ENCODE measurements around the gene EOLA2.
A peak's percentile ranks its signal among the peaks of the same experiment; 100 is the strongest.
"Not testable (repeated sequence)": the region's sequence is repeated elsewhere in the genome, so short reads cannot be mapped to it uniquely, and the experiment has no call there.

The EOLA2 gene

DNA sequence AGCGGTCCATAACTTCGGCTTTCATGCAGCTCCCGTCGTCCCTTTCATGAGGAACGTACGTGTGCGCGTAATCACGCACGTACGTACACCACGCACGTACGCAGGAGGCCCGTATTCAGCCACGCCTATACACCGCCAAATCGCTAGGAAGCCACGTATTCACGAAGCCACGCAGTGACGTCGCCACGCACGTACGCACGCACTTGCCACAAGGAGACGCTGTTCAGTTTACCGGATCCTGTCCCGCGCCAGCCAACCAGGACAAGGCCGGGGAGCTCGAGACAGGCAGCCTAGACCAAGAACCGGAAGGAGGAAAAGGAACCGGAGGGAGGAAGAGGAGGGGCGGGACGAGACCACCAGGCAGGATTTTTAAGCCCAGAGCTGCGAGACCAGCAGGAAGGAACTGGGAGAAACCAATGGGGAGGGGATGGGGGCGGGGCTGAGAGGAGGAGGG, at the start of gene EOLA2:
Gene EOLA2 (minus strand): TSS at position 65 of the 454 bp plus-strand sequence. CDS start 4,617 bp downstream, outside the sequence.
- FAIRE-seq: no peak
- DNase-seq (ENCODE audit: insufficient read length, low spot score): no peak

DNA sequence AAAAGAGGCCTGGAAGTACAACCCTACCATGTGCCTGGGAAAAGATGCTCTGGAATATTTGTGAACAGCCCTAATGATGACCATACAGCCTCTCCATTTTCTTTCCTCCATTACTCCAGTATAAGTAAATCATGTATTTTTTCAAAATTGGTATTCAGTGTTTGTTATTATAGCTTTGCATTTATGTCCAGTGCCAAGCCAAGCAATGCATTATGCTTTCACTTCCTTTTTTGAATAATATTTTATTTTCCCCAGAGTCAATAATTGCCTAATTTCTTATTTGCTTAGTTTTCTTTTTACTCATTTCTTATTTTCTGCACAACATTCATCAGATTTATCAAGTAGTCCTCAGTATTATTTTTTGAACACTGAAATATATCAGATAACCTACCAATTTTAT, 49.3 kb upstream of the EOLA2 start:
- no peak for DNase-seq (ENCODE audit: insufficient read length, low spot score)

DNA sequence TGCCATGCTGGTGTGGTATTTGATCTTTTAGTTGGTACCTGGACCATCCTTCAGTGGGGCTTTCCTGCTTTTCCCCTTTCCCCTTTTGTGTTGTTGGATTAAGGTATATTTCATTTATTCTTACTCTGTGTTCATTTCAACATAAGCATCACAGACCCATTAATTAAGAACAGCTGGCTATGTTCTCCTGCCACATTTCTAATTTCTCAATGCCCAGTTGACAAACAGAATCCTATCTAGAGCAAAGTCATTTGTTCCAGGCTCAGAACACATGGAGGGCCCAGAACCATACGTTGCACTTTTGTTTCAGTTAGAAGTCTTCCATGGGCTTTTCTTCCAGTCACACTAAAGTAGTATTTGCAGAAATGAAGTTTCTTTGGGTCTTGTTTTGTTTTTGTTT, 46.1 kb upstream of the EOLA2 start:
- FAIRE-seq (peak; percentile 81), DNase-seq (ENCODE audit: insufficient read length, low spot score) (no peak)

More for the DNA sequence above, 49.3 kb upstream of the EOLA2 start:
- peak; percentile 79 for FAIRE-seq

DNA sequence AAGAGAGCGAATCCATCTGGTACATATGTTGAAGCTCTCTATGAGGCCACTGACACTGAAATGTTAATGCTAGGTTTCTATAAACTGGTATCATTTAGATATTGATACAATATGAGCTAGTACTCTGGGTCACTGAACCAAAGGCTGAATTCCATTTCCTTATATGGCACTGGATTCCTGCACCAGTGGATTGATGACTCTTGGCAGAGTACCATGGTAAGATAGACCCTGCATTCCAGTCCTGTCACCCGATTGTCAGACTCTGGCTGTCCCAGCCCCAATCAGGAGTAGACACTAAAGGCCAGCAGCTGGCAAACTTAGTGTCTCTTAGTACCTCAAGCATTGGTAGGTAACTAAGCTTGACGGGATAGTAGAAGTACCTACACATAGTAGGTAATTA, 44.0 kb upstream of the EOLA2 start:
- FAIRE-seq (no peak), DNase-seq (ENCODE audit: insufficient read length, low spot score) (no peak)

DNA sequence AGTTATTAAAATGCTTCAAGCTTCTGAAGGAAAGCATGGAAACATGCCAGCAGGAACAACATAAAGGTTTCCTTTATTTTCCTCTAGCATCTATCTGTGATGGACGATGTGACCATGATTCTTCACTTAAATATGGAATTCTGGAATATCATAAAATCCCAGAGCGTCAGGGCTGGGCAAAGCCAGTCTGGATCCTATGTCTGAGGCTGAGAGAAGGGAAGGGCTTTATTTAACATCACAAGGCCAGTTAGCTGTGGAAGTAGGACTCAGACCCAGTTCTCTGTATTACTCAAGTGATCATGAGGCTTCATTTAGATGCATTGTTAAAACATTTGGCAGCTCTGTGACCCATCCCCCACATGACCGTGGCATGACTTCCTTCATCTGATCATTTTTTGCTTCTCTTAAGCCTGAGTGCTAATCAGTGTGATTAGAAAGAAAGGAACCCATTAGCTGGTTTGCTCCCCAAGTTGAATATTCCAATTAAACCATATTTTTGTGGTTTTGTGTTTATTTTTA, 40.9 kb upstream of the EOLA2 start:
- FAIRE-seq (no peak), DNase-seq (ENCODE audit: insufficient read length, low spot score) (no peak)

DNA sequence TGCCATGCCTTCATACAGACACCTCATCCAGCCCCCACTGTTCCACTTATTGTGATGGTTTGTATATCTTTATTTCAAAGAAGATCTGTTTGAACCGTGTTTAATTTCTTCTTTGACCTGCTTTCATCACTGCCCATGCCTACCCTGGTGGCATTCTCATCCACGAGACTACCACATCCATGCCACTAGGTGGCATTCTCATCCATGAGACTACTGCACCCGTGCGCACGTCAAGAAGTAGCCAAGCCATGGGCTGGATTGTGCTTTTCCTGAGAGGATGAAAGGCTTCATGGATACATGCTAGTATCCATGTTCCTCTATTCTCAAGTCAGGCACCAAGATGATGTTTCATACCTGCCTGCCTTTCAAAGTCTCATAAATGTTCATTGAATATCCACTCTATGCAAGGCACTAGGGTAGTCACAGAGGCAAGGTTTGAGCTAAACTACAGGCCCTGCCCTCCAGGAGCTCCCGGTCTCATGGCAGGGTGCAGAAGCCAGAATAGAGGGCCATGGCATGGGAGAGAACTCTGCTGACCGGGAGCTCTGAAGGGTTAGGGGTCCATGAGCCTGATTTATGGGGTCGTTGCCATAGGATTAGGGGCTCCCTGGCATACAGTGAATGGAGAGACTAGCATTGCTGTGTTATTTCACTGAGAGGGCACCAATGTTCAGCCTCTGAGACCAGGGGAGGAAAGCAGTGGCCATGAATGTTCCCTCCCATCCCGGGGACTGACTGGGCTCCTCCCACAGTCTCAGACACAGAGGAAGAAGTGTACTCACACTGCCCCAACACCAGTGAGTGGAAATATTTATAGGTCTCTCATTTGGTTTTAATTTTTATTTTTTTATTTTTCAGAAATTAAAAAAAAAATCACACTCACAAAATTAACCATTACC, 24.8 kb upstream of the EOLA2 start:
- FAIRE-seq (peak; percentile 80), DNase-seq (ENCODE audit: insufficient read length, low spot score) (no peak)

DNA sequence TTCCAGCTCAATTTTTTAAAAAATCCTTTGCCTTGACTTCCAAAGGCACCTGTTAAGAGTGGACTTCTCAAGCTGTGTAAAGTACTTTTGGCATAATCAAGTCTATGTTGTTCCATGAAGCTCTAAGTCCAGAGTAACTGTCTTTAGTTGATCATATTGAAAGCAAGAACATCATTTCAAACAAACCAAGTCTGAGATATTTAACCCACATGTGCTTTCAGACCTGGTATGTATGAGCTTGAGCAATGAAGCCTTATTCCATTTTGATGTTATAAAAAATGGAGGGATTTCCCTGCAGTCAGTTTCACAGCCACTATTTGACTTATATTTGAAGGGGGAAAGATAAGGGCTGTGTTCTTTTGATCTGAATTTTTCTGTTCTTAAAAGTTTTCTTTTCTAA, 23.7 kb upstream of the EOLA2 start:
- FAIRE-seq: no peak

DNA sequence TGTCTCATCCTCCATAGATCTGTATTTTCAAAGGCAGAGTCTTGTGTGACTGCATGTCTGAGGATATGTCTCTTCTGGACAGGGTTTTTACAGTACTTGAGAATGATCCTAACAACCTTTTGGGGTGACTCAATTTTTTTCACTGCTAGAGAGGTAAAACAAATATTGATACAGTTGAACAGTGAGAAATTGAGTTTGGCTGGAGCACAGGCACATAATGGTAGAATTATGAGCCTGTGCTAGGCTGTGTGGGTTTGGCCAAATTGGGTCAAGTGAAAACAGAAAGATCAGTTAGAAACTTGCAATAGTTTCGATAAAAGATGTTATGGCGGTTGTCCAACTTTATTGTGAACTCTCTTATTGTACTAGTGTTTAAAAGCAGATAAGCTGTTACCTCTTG, 23.3 kb upstream of the EOLA2 start:
- no peak for DNase-seq (ENCODE audit: insufficient read length, low spot score)
- FAIRE-seq: no peak

More for the DNA sequence above, 23.7 kb upstream of the EOLA2 start:
- no peak for DNase-seq (ENCODE audit: insufficient read length, low spot score)

DNA sequence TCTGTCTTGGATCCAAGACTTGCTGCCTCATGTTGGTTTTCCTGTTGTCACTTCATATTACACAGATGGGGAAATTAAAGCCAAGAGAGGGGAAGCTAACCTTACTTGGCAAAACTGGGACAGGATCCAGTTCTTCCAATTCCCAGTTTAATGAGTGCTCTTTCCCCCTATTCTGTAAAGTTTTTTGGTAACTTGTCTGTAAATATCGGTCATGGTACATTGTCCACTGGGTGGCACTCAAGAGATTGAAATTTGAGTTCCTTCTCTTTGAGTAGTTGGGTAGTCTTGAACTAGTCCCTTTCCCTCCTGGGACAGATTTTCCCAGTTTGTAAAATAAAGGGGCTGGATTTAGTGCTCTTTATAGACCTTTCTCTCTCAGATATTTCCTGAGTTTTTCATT, 12.4 kb upstream of the EOLA2 start:
- DNase-seq (ENCODE audit: insufficient read length, low spot score) (no peak), FAIRE-seq (peak; percentile 66)

DNA sequence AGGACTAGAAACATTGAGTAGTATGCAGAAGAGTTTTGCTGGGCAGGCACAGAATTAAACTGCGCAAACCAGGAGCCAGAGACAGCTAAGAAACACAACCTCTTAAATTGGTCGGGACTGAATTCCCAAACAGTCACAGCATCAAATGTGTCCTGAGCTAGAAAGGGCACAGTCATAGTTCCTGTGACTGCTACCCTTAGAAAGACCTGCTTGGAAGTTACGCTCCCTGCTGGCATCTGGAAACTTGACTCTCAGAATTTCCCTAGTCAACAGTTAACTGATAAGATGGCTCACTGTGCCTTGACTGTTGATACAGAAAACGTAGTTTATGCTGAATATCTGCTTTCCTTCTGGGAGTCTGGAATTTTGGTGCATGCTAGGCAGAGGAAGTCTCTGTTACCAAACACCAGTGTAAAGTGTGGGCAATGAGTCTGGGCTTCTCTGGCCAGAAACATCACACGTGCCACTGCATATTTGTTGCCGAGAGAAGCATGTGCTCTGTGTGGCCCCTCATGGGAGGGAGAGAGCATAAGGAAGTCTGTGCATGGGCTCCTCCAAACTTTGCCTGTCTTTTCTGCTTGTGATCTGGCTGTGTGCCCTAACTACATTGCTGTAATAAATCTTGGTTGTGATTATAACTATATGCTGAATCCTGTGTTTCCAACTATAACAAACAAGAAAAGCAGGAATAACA, 11.6 kb upstream of the EOLA2 start:
- FAIRE-seq: no peak
- no peak for DNase-seq (ENCODE audit: insufficient read length, low spot score)

DNA sequence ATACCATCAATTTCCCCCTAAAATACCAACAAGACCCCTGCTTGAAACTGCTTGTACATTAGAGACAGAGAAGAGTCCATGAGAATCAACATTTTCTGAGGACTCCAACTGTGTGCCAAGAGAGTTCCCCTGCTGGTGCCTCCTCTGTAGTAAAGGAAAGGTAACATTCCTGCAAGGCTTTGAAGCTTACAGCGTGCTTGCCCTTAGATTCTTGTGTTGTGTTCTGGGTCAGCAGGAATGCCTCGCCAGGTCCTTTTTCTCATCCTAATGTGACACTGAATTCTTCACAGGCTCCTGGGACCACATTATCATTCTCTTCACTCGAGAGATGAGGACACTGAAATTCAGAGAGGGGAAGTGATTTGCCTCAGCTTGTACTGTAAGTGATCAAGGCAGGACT, 9.7 kb upstream of the EOLA2 start:
- no peak for FAIRE-seq

DNA sequence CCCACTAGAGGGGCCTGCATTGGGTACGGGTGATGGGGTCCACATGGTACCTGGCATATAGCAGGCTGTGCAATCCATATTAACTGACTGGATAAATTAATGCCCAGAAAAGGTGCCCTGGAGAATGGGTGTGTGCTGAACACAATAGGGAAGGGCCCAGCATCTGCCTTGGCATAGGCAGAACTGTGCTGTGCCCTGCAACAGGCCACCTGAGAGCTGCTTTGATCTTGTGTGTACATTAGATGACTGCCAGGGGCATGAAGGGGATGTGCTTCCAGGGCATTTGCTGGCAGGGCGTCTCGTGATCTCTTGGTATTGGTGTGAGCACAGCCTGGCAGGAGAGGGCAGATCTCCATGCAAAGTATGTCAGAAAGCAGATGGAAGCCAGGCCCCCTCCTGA, 8.6 kb upstream of the EOLA2 start:
- not testable (repeated sequence) for FAIRE-seq; DNase-seq (ENCODE audit: insufficient read length, low spot score)

More for the DNA sequence above, 9.7 kb upstream of the EOLA2 start:
- no peak for DNase-seq (ENCODE audit: insufficient read length, low spot score)

DNA sequence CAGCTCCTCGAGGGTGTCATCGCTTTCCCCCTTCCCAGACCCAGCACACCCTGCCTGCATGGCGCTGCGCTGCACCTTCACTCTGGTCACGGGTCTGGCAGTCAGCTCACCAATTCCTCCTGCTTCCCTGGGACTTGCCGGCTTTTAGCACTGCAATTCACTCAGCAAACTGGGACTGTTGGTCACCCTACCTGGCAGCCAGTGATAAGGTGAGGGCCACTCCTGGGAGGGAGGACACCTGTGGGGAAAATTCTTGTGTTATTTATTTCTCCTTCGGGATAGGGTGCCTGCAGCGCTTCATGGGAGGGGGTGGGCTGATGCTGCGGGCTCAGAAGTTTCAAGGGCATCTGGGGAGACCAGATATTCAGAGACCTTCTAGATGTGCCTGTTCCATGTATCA, 7.5 kb upstream of the EOLA2 start:
- not testable (repeated sequence) for FAIRE-seq; DNase-seq (ENCODE audit: insufficient read length, low spot score)

DNA sequence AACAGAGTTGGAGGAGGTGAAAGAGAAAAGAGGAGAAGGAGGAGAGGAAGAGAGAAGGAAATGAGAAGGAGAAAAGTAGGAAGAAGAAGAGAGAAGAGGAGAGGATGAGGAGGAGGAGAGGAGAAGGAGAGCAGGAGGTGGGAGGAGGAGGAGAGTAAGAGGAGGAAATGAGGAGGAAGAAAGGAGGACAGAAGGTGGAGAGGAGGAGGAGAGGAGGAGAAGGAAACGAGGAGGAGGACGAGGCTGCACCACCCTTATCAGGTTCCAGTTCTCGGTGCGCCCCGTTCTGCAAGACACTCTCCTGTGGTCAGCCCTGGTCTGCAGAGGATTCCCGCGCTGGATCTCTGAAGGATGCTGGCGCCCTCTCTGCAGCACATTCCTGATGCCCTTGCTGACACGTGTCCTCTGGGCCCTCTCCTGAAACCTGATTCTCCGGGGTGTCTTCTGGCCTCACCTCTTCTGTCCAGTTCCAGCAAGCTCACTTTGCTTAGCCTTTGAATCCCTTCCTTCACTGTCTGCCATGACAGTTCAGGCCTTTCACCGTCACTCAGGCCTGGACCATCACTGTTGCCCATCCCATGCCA, 6.9 kb upstream of the EOLA2 start:
- DNase-seq (ENCODE audit: insufficient read length, low spot score); FAIRE-seq: not testable (repeated sequence)

DNA sequence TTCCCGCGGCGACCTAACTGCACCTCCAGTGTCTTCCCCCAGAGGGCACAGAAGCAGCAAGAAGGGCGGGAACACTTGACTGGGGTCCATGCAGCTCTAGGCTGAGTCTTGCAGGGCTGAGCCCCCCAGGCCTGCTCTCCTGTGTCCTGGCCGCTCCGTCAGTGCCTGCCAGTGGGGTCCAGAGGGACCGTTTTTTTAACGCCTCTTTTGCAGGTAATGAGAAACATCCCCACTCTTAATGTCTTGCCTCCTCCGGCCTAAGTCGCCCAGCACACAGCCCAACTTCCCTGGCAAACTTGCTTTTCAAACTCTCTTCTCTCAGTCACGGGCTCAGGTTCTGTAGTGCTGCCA, 2.4 kb upstream of the EOLA2 start:
- not testable (repeated sequence) for FAIRE-seq; DNase-seq (ENCODE audit: insufficient read length, low spot score)

DNA sequence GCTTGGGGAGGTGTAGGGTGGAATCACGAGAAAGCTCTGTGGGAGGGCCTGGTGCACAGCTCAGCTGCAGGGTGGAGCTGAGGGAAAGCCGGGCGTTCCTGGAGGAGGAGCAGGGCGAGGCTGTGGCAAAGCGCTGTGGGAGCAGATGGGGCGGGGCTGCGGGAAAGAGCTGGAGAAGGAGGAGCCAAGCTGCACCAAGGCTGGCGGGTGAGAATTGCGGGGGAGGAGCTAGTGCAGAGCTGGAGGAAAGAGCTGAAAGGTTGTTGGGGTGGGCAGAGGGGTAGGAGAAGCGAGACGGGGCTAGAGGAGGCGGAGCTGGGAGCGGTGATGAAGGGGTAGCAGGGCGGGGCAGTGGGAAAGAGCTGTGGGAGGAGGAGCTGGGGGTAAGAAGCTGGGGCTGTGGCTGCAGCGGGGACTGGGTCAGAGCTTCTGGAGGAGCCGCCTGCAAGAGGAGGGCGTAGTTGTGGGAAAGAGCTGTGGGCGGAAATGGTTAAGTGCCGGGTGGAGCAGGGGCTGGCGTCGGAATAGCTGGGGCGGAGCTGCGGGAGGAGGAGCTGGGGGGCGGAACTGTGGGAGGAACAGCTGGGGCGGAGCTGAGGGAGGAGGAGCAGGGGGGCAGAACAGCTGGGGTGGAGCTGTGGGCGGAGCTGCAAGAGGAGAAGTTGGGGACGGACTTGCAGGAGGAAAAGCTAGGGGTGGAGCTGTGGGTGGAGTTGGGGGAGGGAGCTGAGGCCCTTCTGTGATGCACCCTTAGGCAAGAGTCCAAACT, 1.8 kb upstream of the EOLA2 start:
- FAIRE-seq (peak; percentile 100), DNase-seq (ENCODE audit: insufficient read length, low spot score) (no peak)

DNA sequence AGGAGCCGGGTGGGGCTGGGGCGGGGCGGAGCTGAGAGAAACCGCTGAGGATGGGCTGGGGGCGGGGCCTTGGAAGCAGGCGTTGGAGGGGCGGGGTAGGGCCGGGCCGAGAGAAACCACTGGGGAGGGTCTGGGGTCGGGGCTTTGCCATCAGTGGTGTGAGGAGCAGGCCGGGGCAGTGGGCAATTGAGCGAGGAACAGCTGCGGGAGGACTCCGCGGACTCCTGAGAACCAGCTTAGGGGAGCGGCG, 1.3 kb upstream of the EOLA2 start:
- no peak for DNase-seq (ENCODE audit: insufficient read length, low spot score)
- no peak for FAIRE-seq

DNA sequence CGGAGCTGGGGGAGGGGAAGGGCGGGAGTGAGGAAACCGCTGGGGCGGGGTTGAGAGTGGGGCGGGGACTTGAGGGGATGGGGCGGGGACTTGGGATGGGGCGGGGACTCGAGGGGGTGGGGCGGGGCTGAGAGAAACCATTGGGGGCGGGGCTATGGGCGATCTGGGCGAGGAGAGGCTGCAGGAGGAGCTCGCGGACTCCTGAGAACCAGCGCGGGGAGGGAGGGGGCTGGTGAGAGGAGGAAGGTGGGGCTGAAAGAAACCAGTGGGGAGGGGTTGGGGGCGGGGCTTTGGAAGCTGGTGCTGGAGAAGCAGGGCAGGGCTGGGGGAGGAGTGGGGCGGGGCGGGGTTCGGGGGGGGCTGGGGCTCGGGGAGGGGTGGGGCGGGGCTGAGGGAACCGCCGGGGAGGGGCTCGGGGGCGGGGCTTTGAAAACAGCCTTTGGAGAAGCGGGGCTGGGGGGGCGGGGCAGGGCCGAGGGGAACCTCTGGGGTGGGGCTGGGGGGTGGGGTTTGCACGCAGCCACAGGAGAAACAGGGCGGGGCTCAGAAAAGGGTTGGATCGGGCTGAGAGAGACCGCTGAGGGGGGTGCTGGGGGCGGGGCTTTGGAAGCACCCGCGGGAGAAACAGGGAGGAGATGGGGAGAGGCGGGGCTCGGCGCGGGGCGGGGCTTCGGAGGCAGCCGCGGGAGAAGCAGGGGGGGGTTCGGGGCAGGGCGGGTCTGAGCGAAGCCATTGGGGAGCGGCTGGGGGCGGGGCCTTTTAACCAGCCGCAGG, 777 bp upstream of the EOLA2 start:
- DNase-seq (ENCODE audit: insufficient read length, low spot score) (no peak), FAIRE-seq (no peak)

DNA sequence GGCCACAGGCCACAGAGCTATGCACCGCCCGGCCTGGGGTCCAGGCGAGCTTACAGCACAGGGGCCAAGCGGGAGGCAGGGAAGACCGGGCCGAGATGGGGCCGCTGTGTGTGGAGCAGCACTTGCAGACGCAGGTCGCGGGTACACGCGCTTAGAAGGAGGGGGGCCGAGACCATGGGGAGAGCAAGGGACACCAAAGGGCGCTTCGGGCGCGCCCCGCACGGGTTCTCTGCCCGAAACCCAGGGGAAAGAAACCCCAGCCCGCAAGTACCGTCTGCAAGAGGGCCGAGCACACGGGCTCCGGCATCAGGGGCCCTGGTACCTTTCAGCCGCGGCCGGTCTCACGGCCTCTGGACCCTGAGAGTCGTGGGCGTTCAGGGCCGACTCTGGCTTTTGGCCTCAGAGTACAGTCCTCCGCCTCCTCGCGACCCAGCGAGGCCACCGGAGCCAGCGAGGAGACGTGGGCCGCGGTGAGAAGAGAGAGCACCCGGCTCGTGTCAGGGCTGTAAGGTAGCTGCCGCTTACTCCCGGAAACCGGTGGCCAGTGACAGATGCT, 342 bp downstream of the EOLA2 start:
- DNase-seq (ENCODE audit: insufficient read length, low spot score): no peak
- no peak for FAIRE-seq

DNA sequence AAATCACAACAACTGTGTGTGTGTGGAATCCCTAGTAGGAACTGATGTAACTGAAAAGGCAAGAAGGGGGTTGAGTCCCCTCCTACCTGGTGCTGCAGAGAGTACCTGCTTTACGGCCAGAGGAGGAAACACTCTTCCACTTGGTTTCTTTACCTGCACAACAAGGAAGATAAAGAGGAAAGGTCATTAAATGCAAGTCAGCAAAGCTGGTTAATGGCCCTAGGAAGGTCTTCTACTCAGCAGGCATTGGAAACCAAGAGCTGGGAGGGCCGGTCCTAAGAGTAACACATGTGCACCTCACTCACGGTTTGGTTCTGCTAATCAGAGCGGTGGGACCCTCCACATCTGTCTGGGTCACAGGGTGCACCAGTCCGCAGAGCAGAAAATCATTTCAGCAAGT, 963 bp downstream of the EOLA2 start:
- DNase-seq (ENCODE audit: insufficient read length, low spot score); FAIRE-seq: not testable (repeated sequence)

Data from GM19239 (cell line).